ENCODE measurements around the gene BNIPL. TPM values are rescaled to one million over a fixed set of nuclear protein-coding genes. Genes with fewer than 3 reads are reported as not detected.
A peak's percentile ranks its signal among the peaks of the same experiment; 100 is the strongest.

Gene BNIPL
- total RNA-seq, 1 donor from 2014 or later: 8.2 TPM

GRCh38 chr1:151049458-151049857 is 13.1 kb downstream of the BNIPL start:
- Histone ChIP-seq H3K27ac (peak overlapping the region; percentile 18), H3K9me3 (no peaks in the 10 kb centered on the region), H3K36me3 (peaks cover 36% of the 10 kb centered on the region), H3K4me3 (no peak overlapping the region), H3K27me3 (ENCODE audit: low read depth) (no peaks in the 10 kb centered on the region), H3K4me1 (peaks cover 21% of the 10 kb centered on the region)
- no peak for TF ChIP-seq CTCF (IDR thresholded peaks at IDR 0.05)
- no peak for ATAC-seq
- DNase-seq: no peak
- intact Hi-C loops (cut with DNase I): no loop called here

- no peak for ATAC-seq
- H3K27ac ChIP-seq: no peak overlapping the region
- H3K4me1 ChIP-seq: peaks cover 26% of the 10 kb centered on the region
- H3K36me3 ChIP-seq: peaks cover 43% of the 10 kb centered on the region
- H3K4me3 ChIP-seq: no peak overlapping the region
- H3K27me3 ChIP-seq (ENCODE audit: low read depth): no peaks in the 10 kb centered on the region
- DNase-seq: no peak
- TF ChIP-seq CTCF (IDR thresholded peaks at IDR 0.05): no peak
- intact Hi-C loops (cut with DNase I): no loop called here
- no peaks in the 10 kb centered on the region for H3K9me3 ChIP-seq
Observed at GRCh38 chr1:151050051-151050688, 13.8 kb downstream of the BNIPL start.

GRCh38 chr1:151051356-151052009 is 15.1 kb downstream of the BNIPL start:
- Histone ChIP-seq H3K27me3 (ENCODE audit: low read depth) (no peaks in the 10 kb centered on the region), H3K4me1 (peaks cover 39% of the 10 kb centered on the region), H3K9me3 (no peaks in the 10 kb centered on the region), H3K36me3 (peaks cover 55% of the 10 kb centered on the region), H3K4me3 (no peak overlapping the region), H3K27ac (no peak overlapping the region)
- no peak for DNase-seq
- no peak for ATAC-seq
- no peak for TF ChIP-seq CTCF (IDR thresholded peaks at IDR 0.05)
- intact Hi-C loops (cut with DNase I): no loop called here

GRCh38 chr1:151054971-151055547 is 18.7 kb downstream of the BNIPL start:
- intact Hi-C loops (cut with DNase I): no loop called here
- Histone ChIP-seq H3K27ac (no peak overlapping the region), H3K4me3 (peak overlapping the region; percentile 94), H3K36me3 (peaks cover 63% of the 10 kb centered on the region), H3K27me3 (ENCODE audit: low read depth) (no peaks in the 10 kb centered on the region), H3K4me1 (peaks cover 44% of the 10 kb centered on the region), H3K9me3 (no peaks in the 10 kb centered on the region)
- DNase-seq (no peak), ATAC-seq (no peak)
- TF ChIP-seq CTCF (IDR thresholded peaks at IDR 0.05): no peak

GRCh38 chr1:151055581-151055980 is 19.2 kb downstream of the BNIPL start:
- DNase-seq (no peak), ATAC-seq (no peak)
- Histone ChIP-seq H3K27me3 (ENCODE audit: low read depth) (no peaks in the 10 kb centered on the region), H3K4me1 (peaks cover 49% of the 10 kb centered on the region), H3K27ac (peak overlapping the region; percentile 94), H3K4me3 (peak overlapping the region; percentile 94), H3K9me3 (no peaks in the 10 kb centered on the region), H3K36me3 (peaks cover 63% of the 10 kb centered on the region)
- intact Hi-C loops (cut with DNase I): no loop called here
- TF ChIP-seq CTCF (IDR thresholded peaks at IDR 0.05): no peak
